Nephron progenitor cell (in vitro differentiated cells): ENCODE data around the gene PROK2.

Experiments used
- DNase-seq: peaks from one replicate; pipeline ENCODE4 v3.0.0; 2021
- H3K27ac Mint-ChIP-seq: 2 replicates; pipeline ENCODE4 v1.8.0; 2021; ENCODE audit warnings: mild to moderate bottlenecking, moderate library complexity, mixed read lengths
- H3K27me3 Mint-ChIP-seq: 2 replicates; pipeline ENCODE4 v1.8.0; 2021; ENCODE audit warnings: mild to moderate bottlenecking, low read depth, mixed read lengths; ENCODE audit not compliant: poor library complexity
- H3K36me3 Mint-ChIP-seq: 2 replicates; pipeline ENCODE4 v1.8.0; 2021; ENCODE audit warnings: low read depth, mixed read lengths
- H3K4me1 Mint-ChIP-seq: 2 replicates; pipeline ENCODE4 v1.8.0; 2021; ENCODE audit warnings: mixed read lengths
- H3K4me3 Mint-ChIP-seq: 2 replicates; pipeline ENCODE4 v1.8.0; 2021; ENCODE audit warnings: mild to moderate bottlenecking, moderate library complexity, mixed read lengths
- H3K9me3 Mint-ChIP-seq: 2 replicates; pipeline ENCODE4 v1.8.0; 2021; ENCODE audit warnings: mild to moderate bottlenecking, moderate library complexity, mixed read lengths
- CTCF ChIP-seq: fragments of 200-600 bp; sonication (generic); IDR thresholded peaks from 2 replicates; pipeline ENCODE4 v1.5.0; 2021; ENCODE audit warnings: antibody characterized with exemption

Gene PROK2

GRCh38 chr3:71786217-71786549, 1.2 kb upstream of the PROK2 start:
- Mint-ChIP-seq H3K4me1 (peaks cover 19% of the 10 kb centered on the region), H3K27me3 (peaks cover 81% of the 10 kb centered on the region), H3K9me3 (no peaks in the 10 kb centered on the region), H3K4me3 (peak overlapping the region; percentile 81), H3K36me3 (no peaks in the 10 kb centered on the region), H3K27ac (no peak overlapping the region)
- no peak for DNase-seq
- no peak for TF ChIP-seq CTCF

GRCh38 chr3:71785532-71786216, 726 bp upstream of the PROK2 start:
- Mint-ChIP-seq H3K4me3 (peak overlapping the region; percentile 81), H3K4me1 (peaks cover 19% of the 10 kb centered on the region), H3K36me3 (no peaks in the 10 kb centered on the region), H3K27me3 (peaks cover 83% of the 10 kb centered on the region), H3K27ac (no peak overlapping the region), H3K9me3 (no peaks in the 10 kb centered on the region)
- TF ChIP-seq CTCF = no peak
- DNase-seq = no peak

DNA sequence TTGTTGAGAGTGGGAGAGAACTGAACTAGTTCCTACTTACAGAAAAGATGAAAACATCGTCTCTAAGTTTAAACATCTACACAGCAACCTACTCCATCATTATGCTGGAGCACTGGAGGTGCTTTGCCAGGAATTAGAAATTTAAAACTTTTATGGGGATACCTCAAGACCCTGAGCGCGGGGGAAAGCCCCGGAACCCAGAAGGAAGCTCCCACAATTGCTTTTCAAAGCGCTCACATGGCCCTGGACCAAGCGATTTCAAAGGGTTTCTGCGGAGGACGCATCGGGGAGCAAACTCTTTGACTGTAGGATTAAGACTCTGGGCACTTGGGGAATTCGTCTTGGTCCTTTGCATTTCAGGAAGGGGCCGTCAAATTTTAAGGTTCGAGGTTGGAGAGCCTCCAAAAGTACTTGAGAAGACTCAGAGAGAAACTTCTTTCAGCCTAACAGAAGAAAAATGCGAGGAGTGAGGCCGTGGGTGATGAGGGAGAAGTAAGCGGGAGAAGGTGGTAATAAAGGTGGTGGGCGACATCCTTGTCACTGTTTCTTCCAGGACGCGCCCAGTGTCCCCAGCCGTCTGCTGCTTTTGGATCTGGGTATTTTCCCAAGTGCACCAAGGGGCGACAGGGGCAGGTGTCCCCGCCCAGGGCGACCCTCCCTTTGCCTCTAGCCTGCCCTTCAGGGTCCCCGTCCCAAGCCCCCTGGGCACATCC, 591 bp downstream of the PROK2 start:
- no peaks in the 10 kb centered on the region for H3K36me3 Mint-ChIP-seq
- no peak overlapping the region for H3K27ac Mint-ChIP-seq
- H3K9me3 Mint-ChIP-seq = no peaks in the 10 kb centered on the region
- peaks cover 92% of the 10 kb centered on the region for H3K27me3 Mint-ChIP-seq
- peak; percentile 16 for DNase-seq
- TF ChIP-seq CTCF = no peak
- peak overlapping the region; percentile 85 for H3K4me3 Mint-ChIP-seq
- peaks cover 19% of the 10 kb centered on the region for H3K4me1 Mint-ChIP-seq

DNA sequence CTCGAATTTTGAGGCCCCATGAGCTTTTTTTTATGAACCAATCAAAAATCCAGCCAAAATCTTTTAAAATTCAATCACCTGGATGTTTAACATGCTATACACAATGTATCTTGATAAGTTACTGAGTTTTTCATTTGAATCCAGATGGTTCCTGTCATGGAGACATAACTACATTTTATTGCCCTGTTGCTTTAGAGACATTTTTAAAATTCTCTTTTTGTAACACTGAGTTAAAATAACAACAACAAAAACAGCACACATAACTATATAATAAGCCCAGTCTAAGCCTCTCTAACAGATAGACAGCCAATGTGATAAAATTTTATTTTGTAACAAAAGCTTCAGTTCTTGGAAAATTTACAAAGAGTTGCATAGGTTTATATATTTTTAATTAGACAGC, 1.8 kb downstream of the PROK2 start:
- no peak for TF ChIP-seq CTCF
- no peak overlapping the region for H3K4me3 Mint-ChIP-seq
- no peaks in the 10 kb centered on the region for H3K36me3 Mint-ChIP-seq
- no peaks in the 10 kb centered on the region for H3K9me3 Mint-ChIP-seq
- H3K27ac Mint-ChIP-seq = no peak overlapping the region
- peaks cover 19% of the 10 kb centered on the region for H3K4me1 Mint-ChIP-seq
- no peak for DNase-seq
- H3K27me3 Mint-ChIP-seq = peaks cover 89% of the 10 kb centered on the region

DNA sequence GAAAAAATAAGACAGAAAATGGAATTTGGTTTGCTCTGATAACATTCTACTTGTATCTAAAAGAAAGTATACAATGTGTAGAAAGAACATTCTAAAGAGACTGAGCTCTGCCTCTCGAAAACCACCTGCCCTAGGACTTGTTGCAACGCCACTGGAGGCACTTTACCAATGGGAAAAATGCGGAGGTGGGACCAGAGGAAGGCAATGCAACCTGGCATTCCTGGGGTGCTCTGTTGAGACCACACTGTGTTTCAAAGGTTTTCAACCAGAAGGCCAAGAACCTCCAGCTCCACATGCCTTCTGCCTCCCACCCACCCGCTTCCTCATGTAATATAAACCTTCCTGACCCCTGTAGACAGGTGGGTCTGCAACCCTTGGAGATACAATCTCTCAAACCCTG, 4.5 kb downstream of the PROK2 start:
- no peak for DNase-seq
- no peak for TF ChIP-seq CTCF
- Mint-ChIP-seq H3K9me3 (no peaks in the 10 kb centered on the region), H3K4me3 (no peak overlapping the region), H3K36me3 (no peaks in the 10 kb centered on the region), H3K27me3 (peaks cover 62% of the 10 kb centered on the region), H3K27ac (no peak overlapping the region), H3K4me1 (peaks cover 11% of the 10 kb centered on the region)
